OCI-LY7 (cell line): ENCODE results near the gene MEF2C. TPM values are rescaled to one million over a fixed set of nuclear protein-coding genes. Genes with fewer than 3 reads are reported as not detected.

Source experiments
- BruUV-seq: library from RNA; stranded (reverse); fragments of 400-500 nt; replicated peaks from 2 replicates; lab custom pipeline; 2021; lab: Mats Ljungman, UMichigan
- CTCF ChIA-PET: fragments of 300-600 bp; sonication (Branson Sonifier 250); formaldehyde crosslinking; loops from one replicate; lab custom pipeline; 2022; ENCODE audit warnings: antibody characterized with exemption; ENCODE audit not compliant: unreplicated experiment; lab: Charles Lee
- POLR2A ChIA-PET: fragments of 300-600 bp; sonication (Branson Sonifier 250); formaldehyde crosslinking; loops from one replicate; lab custom pipeline; 2022; ENCODE audit warnings: antibody characterized with exemption; lab: Charles Lee
- DNase-seq: peaks from one replicate; pipeline ENCODE4 v3.0.0-alpha.2; 2015; ENCODE audit warnings: low spot score
- H2AFZ ChIP-seq: fragments of 200-600 bp; sonication (generic), shearing (Covaris generic); 2 replicates; pipeline ENCODE4 v1.6.1; 2014; ENCODE audit warnings: mild to moderate bottlenecking, antibody characterized with exemption, low read length, moderate library complexity
- H3K27ac ChIP-seq: fragments of 200-600 bp; sonication (generic); 2 replicates; pipeline ENCODE4 v1.5.1; 2014; ENCODE audit warnings: mixed run types, low read depth, mild to moderate bottlenecking, moderate library complexity, low read length, inconsistent platforms; ENCODE audit not compliant: poor library complexity, severe bottlenecking
- H3K36me3 ChIP-seq: fragments of 200-600 bp; sonication (generic); 2 replicates; pipeline ENCODE4 v1.6.1; 2014; ENCODE audit warnings: mild to moderate bottlenecking, antibody characterized with exemption, low read length, moderate library complexity, mixed read lengths; ENCODE audit not compliant: insufficient read depth
- H3K4me1 ChIP-seq: fragments of 200-600 bp; sonication (generic); 2 replicates; pipeline ENCODE4 v1.5.1; 2014; ENCODE audit warnings: mild to moderate bottlenecking, low read length; ENCODE audit not compliant: insufficient read depth, poor library complexity, severe bottlenecking
- H3K4me2 ChIP-seq: fragments of 200-600 bp; sonication (generic); 2 replicates; pipeline ENCODE4 v1.6.1; 2014; ENCODE audit warnings: mild to moderate bottlenecking, low read length
- H3K4me3 ChIP-seq: fragments of 200-600 bp; sonication (generic); 2 replicates; pipeline ENCODE4 v1.5.1; 2014; ENCODE audit warnings: mild to moderate bottlenecking, low read depth, low read length; ENCODE audit not compliant: poor library complexity, severe bottlenecking
- H3K79me2 ChIP-seq: fragments of 200-600 bp; sonication (generic); 2 replicates; pipeline ENCODE4 v1.6.1; 2016; ENCODE audit warnings: low read depth, mild to moderate bottlenecking, low read length, moderate library complexity, mixed read lengths; ENCODE audit not compliant: insufficient read depth
- H3K9me2 ChIP-seq: fragments of 200-600 bp; sonication (generic); 2 replicates; pipeline ENCODE4 v1.6.1; 2016; ENCODE audit warnings: mild to moderate bottlenecking, low read length, mixed read lengths; ENCODE audit not compliant: insufficient read depth
- H3K9me3 ChIP-seq: fragments of 200-600 bp; sonication (generic); 2 replicates; pipeline ENCODE4 v1.6.1; 2014; ENCODE audit warnings: mild to moderate bottlenecking, mixed run types, low read length, mixed read lengths
- H4K20me1 ChIP-seq: fragments of 200-600 bp; sonication (generic); 2 replicates; pipeline ENCODE4 v1.6.1; 2014; ENCODE audit warnings: mild to moderate bottlenecking, antibody characterized with exemption, low read length, moderate library complexity, mixed read lengths; ENCODE audit not compliant: insufficient read depth
- EZH2phosphoT487 ChIP-seq: fragments of 200-600 bp; sonication (generic); IDR thresholded peaks from 2 replicates; pipeline ENCODE4 v1.6.1; 2018; ENCODE audit warnings: low read depth, borderline replicate concordance, mild to moderate bottlenecking, mixed run types, antibody characterized with exemption, low read length, moderate library complexity, mixed read lengths
- intact Hi-C: fragments of 100-400 bp; cut with micrococcal nuclease; formaldehyde crosslinking; loops from one replicate; pipeline ENCODE4 v1.10.0; 2022; ENCODE audit not compliant: unreplicated experiment
- total RNA-seq, 2 experiments: library from RNA; depleted of rRNA in 1 of 2; stranded (reverse); fragments of >200 nt in 1 of 2; shearing (Covaris generic) in 1 of 2; gene quantifications; 2 replicates each; pipeline ENCODE4 v1.2.3, GENCODE V29; 2014 to 2022
- TF ChIP-seq, protein P1 (sequence below): fragments of 200-600 bp; sonication (generic); conservative IDR thresholded peaks from 2 replicates; pipeline ENCODE4 v1.5.1; 2014; ENCODE audit warnings: mild to moderate bottlenecking, antibody characterized with exemption, low read length, moderate library complexity, mixed read lengths

MEF2C gene
- total RNA-seq, 2 experiments from 2014 or later: 5.5 to 57.6 TPM

GRCh38 chr5:88675708-88676636 is 207.0 kb downstream of the MEF2C start:
- peak; percentile 95 for DNase-seq
- POLR2A ChIA-PET: interaction anchor here (0.6 to 3.3 kb wide), 23 partner anchors 8 to 1734 kb away, joined by 3 to 88 read pairs (median 4); partner anchors contain the start of genes CCNH and CETN3
- CTCF ChIA-PET: interaction anchor here (0.7 to 1.6 kb wide), 2 partner anchors 16 to 209 kb away, joined by 5 to 16 read pairs; no protein-coding TSS in a partner anchor
- intact Hi-C loops: loop anchor here (1.0 to 5.0 kb wide), 7 partner anchors 59 to 1731 kb away; partner anchors contain the start of genes CCNH, CETN3 and TMEM161B
- Histone ChIP-seq H2AFZ (peak overlapping the region; percentile 84), H3K27ac (peak overlapping the region; percentile 97), H3K9me2 (no peaks in the 10 kb centered on the region), H3K4me3 (peak overlapping the region; percentile 72), H3K4me1 (peaks cover 31% of the 10 kb centered on the region), H3K4me2 (peak overlapping the region; percentile 94), H3K36me3 (no peaks in the 10 kb centered on the region), H4K20me1 (no peaks in the 10 kb centered on the region), H3K79me2 (no peaks in the 10 kb centered on the region; the same call in 1 of the 2 replicates), H3K9me3 (no peaks in the 10 kb centered on the region)
- TF ChIP-seq, protein P1, sequence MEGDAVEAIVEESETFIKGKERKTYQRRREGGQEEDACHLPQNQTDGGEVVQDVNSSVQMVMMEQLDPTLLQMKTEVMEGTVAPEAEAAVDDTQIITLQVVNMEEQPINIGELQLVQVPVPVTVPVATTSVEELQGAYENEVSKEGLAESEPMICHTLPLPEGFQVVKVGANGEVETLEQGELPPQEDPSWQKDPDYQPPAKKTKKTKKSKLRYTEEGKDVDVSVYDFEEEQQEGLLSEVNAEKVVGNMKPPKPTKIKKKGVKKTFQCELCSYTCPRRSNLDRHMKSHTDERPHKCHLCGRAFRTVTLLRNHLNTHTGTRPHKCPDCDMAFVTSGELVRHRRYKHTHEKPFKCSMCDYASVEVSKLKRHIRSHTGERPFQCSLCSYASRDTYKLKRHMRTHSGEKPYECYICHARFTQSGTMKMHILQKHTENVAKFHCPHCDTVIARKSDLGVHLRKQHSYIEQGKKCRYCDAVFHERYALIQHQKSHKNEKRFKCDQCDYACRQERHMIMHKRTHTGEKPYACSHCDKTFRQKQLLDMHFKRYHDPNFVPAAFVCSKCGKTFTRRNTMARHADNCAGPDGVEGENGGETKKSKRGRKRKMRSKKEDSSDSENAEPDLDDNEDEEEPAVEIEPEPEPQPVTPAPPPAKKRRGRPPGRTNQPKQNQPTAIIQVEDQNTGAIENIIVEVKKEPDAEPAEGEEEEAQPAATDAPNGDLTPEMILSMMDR: no peak
- TF ChIP-seq EZH2phosphoT487: no peak
- BruUV-seq: no TSS peak

DNA sequence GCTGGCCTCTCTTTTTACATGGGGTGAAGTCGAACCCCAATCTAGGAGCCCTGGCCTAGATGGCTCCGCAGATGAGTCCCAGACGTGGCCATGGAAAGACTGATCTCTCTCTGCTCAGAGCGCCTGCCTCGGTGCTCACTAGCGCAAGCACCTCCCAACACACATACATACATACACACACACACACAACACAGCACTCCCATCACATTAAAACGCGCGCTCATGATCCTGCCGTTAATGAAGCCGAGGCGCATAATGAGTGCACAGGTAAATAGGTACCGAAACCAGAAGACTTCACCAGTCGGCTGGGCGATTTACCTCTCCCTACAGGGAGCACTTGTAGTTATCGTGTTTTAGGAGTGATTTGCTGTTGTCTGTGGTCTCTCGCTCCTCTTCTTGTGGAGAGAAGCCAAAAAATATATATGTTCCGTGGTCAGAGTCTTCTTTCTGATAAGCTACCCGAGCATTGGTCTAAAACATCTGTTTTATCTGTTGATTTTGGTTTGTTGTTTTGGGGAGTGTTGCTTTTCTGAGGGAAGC is 207.7 kb downstream of the MEF2C start:
- Histone ChIP-seq H2AFZ (peak overlapping the region; percentile 84), H3K36me3 (no peaks in the 10 kb centered on the region), H4K20me1 (no peaks in the 10 kb centered on the region), H3K27ac (peak overlapping the region; percentile 97), H3K9me3 (no peaks in the 10 kb centered on the region), H3K4me3 (peak overlapping the region; percentile 72), H3K79me2 (no peaks in the 10 kb centered on the region; the same call in 1 of the 2 replicates), H3K9me2 (no peaks in the 10 kb centered on the region), H3K4me1 (peaks cover 34% of the 10 kb centered on the region), H3K4me2 (peak overlapping the region; percentile 94)
- no peak for TF ChIP-seq EZH2phosphoT487
- TF ChIP-seq, protein P1: no peak
- POLR2A ChIA-PET: interaction anchor here (0.6 to 3.3 kb wide), 22 partner anchors 8 to 1735 kb away, joined by 3 to 88 read pairs (median 4); partner anchors contain the start of genes CCNH and CETN3
- intact Hi-C loops: loop anchor here (1.0 to 5.0 kb wide), 7 partner anchors 60 to 1732 kb away; partner anchors contain the start of genes CCNH, CETN3 and TMEM161B
- peak; percentile 64 for DNase-seq
- TSS peak; percentile 92 for BruUV-seq
- CTCF ChIA-PET: interaction anchor here (1.6 kb wide), 1 partner anchor 15 kb away, joined by 16 read pairs; no protein-coding TSS in a partner anchor
